Thymus (tissue), 11 donors: ENCODE data around the gene DNAJB12. TPM values are rescaled to one million over a fixed set of nuclear protein-coding genes. Genes with fewer than 3 reads are reported as not detected.
"Not testable (repeated sequence)": the region's sequence is repeated elsewhere in the genome, so short reads cannot be mapped to it uniquely, and the experiment has no call there.

ENCODE experiments used
- DNase-seq, 9 donors: peaks; one replicate each; pipeline ENCODE4 v3.0.0-alpha.2; 2013; ENCODE audit warnings: low spot score in 9 of 9, low read depth in 6 of 9, missing footprints in 1 of 9
- H3K27ac ChIP-seq, 2 donors: one replicate each; pipeline ENCODE4 v1.5.1; 2013; ENCODE audit warnings: control low read depth in 1 of 2, low read depth in 1 of 2, low read length in 1 of 2, mild to moderate bottlenecking in 1 of 2, moderate library complexity in 1 of 2
- H3K27me3 ChIP-seq, 2 donors: one replicate each; pipeline ENCODE4 v1.5.1; 2013; ENCODE audit warnings: low read length in 1 of 2; ENCODE audit not compliant: control insufficient read depth in 2 of 2, insufficient read depth in 1 of 2
- H3K36me3 ChIP-seq, 2 donors: one replicate each; pipeline ENCODE4 v1.5.1; 2013; ENCODE audit warnings: low read length in 1 of 2, mild to moderate bottlenecking in 1 of 2, moderate library complexity in 1 of 2; ENCODE audit not compliant: control insufficient read depth in 2 of 2, insufficient read depth in 2 of 2
- H3K4me1 ChIP-seq, 2 donors: one replicate each; pipeline ENCODE4 v1.5.1; 2013; ENCODE audit warnings: low read length in 2 of 2; ENCODE audit not compliant: control insufficient read depth in 2 of 2, insufficient read depth in 2 of 2
- H3K4me3 ChIP-seq, 2 donors: one replicate each; pipeline ENCODE4 v1.5.1; 2013; ENCODE audit warnings: low read length in 2 of 2, control low read depth in 1 of 2, mild to moderate bottlenecking in 1 of 2
- H3K9me3 ChIP-seq, 2 donors: one replicate each; pipeline ENCODE4 v1.5.1; 2013; ENCODE audit warnings: low read length in 1 of 2, mild to moderate bottlenecking in 1 of 2; ENCODE audit not compliant: control insufficient read depth in 2 of 2, insufficient read depth in 1 of 2
- WGBS: extraction: QIAGEN DNeasy Blood & Tissue Kit; methylation state at CpG from one replicate; pipeline ENCODE4 v1.1.7; 2013; 5-methylcytosine and 5-hydroxymethylcytosine counted together
- polyA plus RNA-seq: library from polyadenylated mRNA; stranded (reverse); fragments of 200-250 nt; gene quantifications from one replicate; pipeline ENCODE4 v1.2.3, GENCODE V29; 2013
- total RNA-seq: library from RNA; stranded (reverse); fragments of 120-200 nt; gene quantifications from one replicate; pipeline ENCODE4 v1.2.4, GENCODE V29; 2013
- donor health status: healthy.

Gene DNAJB12
- total and polyA plus RNA-seq, 2 donors: 14.6 to 16.8 TPM

- H3K27me3 ChIP-seq: no peaks in the 10 kb centered on the region
- H3K27ac ChIP-seq: no peak overlapping the region
- no peak for DNase-seq
- H3K4me1 ChIP-seq: no peaks in the 10 kb centered on the region
- no peak overlapping the region for H3K4me3 ChIP-seq
- H3K36me3 ChIP-seq: no peaks in the 10 kb centered on the region
- 98% methylated on average over 4 of the region's 4 CpGs for WGBS
- H3K9me3 ChIP-seq: no peaks in the 10 kb centered on the region
Measured at GRCh38 chr10:72385724-72386123, 31.0 kb upstream of the DNAJB12 start.

GRCh38 chr10:72384982-72385381 is 30.3 kb upstream of the DNAJB12 start:
- H3K36me3 ChIP-seq, H3K27ac ChIP-seq, DNase-seq, H3K4me1 ChIP-seq, H3K27me3 ChIP-seq, H3K4me3 ChIP-seq, H3K9me3 ChIP-seq: not testable (repeated sequence)
- WGBS: 72% methylated on average over 7 of the region's 7 CpGs

GRCh38 chr10:72379776-72380175 is 25.1 kb upstream of the DNAJB12 start:
- WGBS: 93% methylated on average over 2 of the region's 2 CpGs
- Histone ChIP-seq H3K4me3 (no peak overlapping the region), H3K27me3 (no peaks in the 10 kb centered on the region), H3K4me1 (no peaks in the 10 kb centered on the region), H3K36me3 (no peaks in the 10 kb centered on the region), H3K27ac (no peak overlapping the region), H3K9me3 (no peaks in the 10 kb centered on the region)
- DNase-seq: no peak

- DNase-seq: no peak
- H3K27ac ChIP-seq: no peak overlapping the region
- peaks cover 0 to 2% of the 10 kb centered on the region in 2 donors for H3K36me3 ChIP-seq
- no peaks in the 10 kb centered on the region for H3K4me1 ChIP-seq
- H3K4me3 ChIP-seq: no peak overlapping the region
- WGBS: 81% methylated on average over 2 of the region's 2 CpGs
- no peaks in the 10 kb centered on the region for H3K9me3 ChIP-seq
- H3K27me3 ChIP-seq: no peaks in the 10 kb centered on the region
Measured at GRCh38 chr10:72379062-72379461, 24.3 kb upstream of the DNAJB12 start.

GRCh38 chr10:72375585-72375984 is 20.9 kb upstream of the DNAJB12 start:
- 92% methylated on average over 5 of the region's 5 CpGs for WGBS
- Histone ChIP-seq H3K36me3 (peaks cover 0 to 7% of the 10 kb centered on the region in 2 donors), H3K9me3 (no peaks in the 10 kb centered on the region), H3K27ac (no peak overlapping the region), H3K4me3 (no peak overlapping the region), H3K27me3 (no peaks in the 10 kb centered on the region), H3K4me1 (no peaks in the 10 kb centered on the region)
- no peak for DNase-seq

- Histone ChIP-seq H3K27ac (no peak overlapping the region), H3K4me1 (no peaks in the 10 kb centered on the region), H3K27me3 (no peaks in the 10 kb centered on the region), H3K4me3 (no peak overlapping the region), H3K36me3 (peaks cover 0 to 7% of the 10 kb centered on the region in 2 donors), H3K9me3 (no peaks in the 10 kb centered on the region)
- DNase-seq: no peak
- WGBS: 82% methylated on average over 3 of the region's 3 CpGs
Measured at GRCh38 chr10:72375173-72375572, 20.5 kb upstream of the DNAJB12 start.

GRCh38 chr10:72370201-72370722 is 15.5 kb upstream of the DNAJB12 start:
- H3K4me1 ChIP-seq: no peaks in the 10 kb centered on the region
- no peaks in the 10 kb centered on the region for H3K9me3 ChIP-seq
- no peaks in the 10 kb centered on the region for H3K27me3 ChIP-seq
- no peak overlapping the region for H3K4me3 ChIP-seq
- peaks cover 12 to 23% of the 10 kb centered on the region in 2 donors for H3K36me3 ChIP-seq
- H3K27ac ChIP-seq: no peak overlapping the region
- DNase-seq: peak in 1 of 9 donors; percentile 10

- 96% methylated on average over 4 of the region's 4 CpGs for WGBS
- Histone ChIP-seq H3K27ac (no peak overlapping the region), H3K27me3 (no peaks in the 10 kb centered on the region), H3K9me3 (no peaks in the 10 kb centered on the region), H3K4me1 (peaks cover 0 to 10% of the 10 kb centered on the region in 2 donors), H3K36me3 (peaks cover 12 to 24% of the 10 kb centered on the region in 2 donors), H3K4me3 (no peak overlapping the region)
- no peak for DNase-seq
Measured at GRCh38 chr10:72367301-72367960, 12.7 kb upstream of the DNAJB12 start.

- Histone ChIP-seq H3K4me3 (no peak overlapping the region), H3K9me3 (no peaks in the 10 kb centered on the region), H3K36me3 (peaks cover 12 to 20% of the 10 kb centered on the region in 2 donors), H3K27me3 (no peaks in the 10 kb centered on the region), H3K27ac (no peak overlapping the region), H3K4me1 (peaks cover 0 to 10% of the 10 kb centered on the region in 2 donors)
- 95% methylated on average over 7 of the region's 7 CpGs for WGBS
- DNase-seq: no peak
Measured at GRCh38 chr10:72365106-72365895, 10.6 kb upstream of the DNAJB12 start.
